Ovary (tissue), 3 donors: ENCODE data around the gene ETFA.

Source experiments
- EP300 ChIP-seq: sonication (generic); formaldehyde crosslinking; IDR thresholded peaks from one replicate; pipeline ENCODE4 v1.6.1; 2017; ENCODE audit warnings: antibody characterized with exemption
- TF ChIP-seq, protein P1 (sequence below), 3 donors: fragments of 450-650 bp in 2 of 3; fragments of 200-600 bp in 1 of 3; IDR thresholded peaks; one replicate each; pipeline versions ENCODE4 v1.5.1 to v1.8.0; 2016 to 2022; ENCODE audit warnings: antibody characterized with exemption in 3 of 3, mild to moderate bottlenecking in 1 of 3
- donor health status: DM: no; HTN: no; CAD: no.

DNA sequence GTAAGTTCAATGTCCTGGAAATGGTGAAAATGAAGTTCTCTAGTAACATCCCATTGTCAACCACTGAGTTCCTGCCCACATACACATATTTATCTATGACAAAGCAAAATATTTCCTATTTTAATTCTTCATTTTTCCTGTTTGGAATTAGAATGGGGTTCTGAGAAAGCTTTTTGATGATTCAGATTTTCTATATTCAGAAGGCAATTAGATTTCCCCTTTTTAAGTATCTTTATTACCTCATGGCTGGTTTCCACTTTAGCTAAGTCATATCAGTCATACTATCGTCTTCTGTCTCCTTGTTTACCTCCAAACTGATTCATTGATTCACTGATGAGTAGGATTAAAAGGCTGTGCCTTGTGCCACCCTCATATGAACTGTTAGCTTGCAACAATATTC, 17.9 kb downstream of the ETFA start:
- TF ChIP-seq, protein P1, sequence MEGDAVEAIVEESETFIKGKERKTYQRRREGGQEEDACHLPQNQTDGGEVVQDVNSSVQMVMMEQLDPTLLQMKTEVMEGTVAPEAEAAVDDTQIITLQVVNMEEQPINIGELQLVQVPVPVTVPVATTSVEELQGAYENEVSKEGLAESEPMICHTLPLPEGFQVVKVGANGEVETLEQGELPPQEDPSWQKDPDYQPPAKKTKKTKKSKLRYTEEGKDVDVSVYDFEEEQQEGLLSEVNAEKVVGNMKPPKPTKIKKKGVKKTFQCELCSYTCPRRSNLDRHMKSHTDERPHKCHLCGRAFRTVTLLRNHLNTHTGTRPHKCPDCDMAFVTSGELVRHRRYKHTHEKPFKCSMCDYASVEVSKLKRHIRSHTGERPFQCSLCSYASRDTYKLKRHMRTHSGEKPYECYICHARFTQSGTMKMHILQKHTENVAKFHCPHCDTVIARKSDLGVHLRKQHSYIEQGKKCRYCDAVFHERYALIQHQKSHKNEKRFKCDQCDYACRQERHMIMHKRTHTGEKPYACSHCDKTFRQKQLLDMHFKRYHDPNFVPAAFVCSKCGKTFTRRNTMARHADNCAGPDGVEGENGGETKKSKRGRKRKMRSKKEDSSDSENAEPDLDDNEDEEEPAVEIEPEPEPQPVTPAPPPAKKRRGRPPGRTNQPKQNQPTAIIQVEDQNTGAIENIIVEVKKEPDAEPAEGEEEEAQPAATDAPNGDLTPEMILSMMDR (IDR thresholded peaks at IDR 0.05) = no peak
- no peak for TF ChIP-seq EP300
